Naive thymus-derived CD4-positive, alpha-beta T cell (primary cell): ENCODE results near the gene ARHGEF10L. TPM values are rescaled to one million over a fixed set of nuclear protein-coding genes. Genes with fewer than 3 reads are reported as not detected.

Source experiments
- ATAC-seq: fragments of 150-1000 bp; cut with Tn5 transposase; 2 replicates; pipeline ENCODE4 v1.10.0; 2021; ENCODE audit warnings: mild to moderate bottlenecking, moderate library complexity
- CTCF ChIA-PET: fragments of 350-600 bp; sonication (Branson Sonifier 250); formaldehyde crosslinking; loops from one replicate; lab custom pipeline; 2021; ENCODE audit warnings: antibody characterized with exemption; lab: Charles Lee
- POLR2A ChIA-PET: fragments of 350-600 bp; sonication (Branson Sonifier 250); formaldehyde crosslinking; loops from one replicate; lab custom pipeline; 2021; ENCODE audit warnings: antibody characterized with exemption, inconsistent platforms; lab: Charles Lee
- DNase-seq, 9 donors: peaks; one replicate each; pipeline versions ENCODE4 v3.0.0 to v3.0.0-alpha.2; 2020 to 2022; ENCODE audit warnings: mixed read lengths in 1 of 9
- H3K27ac ChIP-seq: one replicate; pipeline ENCODE4 v1.7.0; 2013; ENCODE audit warnings: mild to moderate bottlenecking, low read depth, low read length, moderate library complexity
- H3K27me3 ChIP-seq, 2 donors: one replicate each; pipeline ENCODE4 v1.7.0; 2013; ENCODE audit warnings: low read length in 2 of 2, mild to moderate bottlenecking in 2 of 2, moderate library complexity in 2 of 2; ENCODE audit not compliant: control insufficient read depth in 2 of 2, insufficient read depth in 2 of 2
- H3K36me3 ChIP-seq, 3 experiments: 1 replicate in 2 of 3; 2 replicates in 1 of 3; pipeline ENCODE4 v1.7.0; 2013; ENCODE audit warnings: low read length in 3 of 3, mild to moderate bottlenecking in 3 of 3, moderate library complexity in 1 of 3; ENCODE audit not compliant: insufficient read depth in 3 of 3, control insufficient read depth in 2 of 3
- H3K4me1 ChIP-seq, 2 donors: one replicate each; pipeline ENCODE4 v1.7.0; 2013; ENCODE audit warnings: low read length in 2 of 2, mild to moderate bottlenecking in 2 of 2, moderate library complexity in 1 of 2; ENCODE audit not compliant: control insufficient read depth in 2 of 2, insufficient read depth in 2 of 2
- H3K4me3 ChIP-seq: 2 replicates; pipeline ENCODE4 v1.7.0; 2013; ENCODE audit warnings: mild to moderate bottlenecking, low read length
- H3K9me3 ChIP-seq, 3 experiments: 1 replicate in 2 of 3; 2 replicates in 1 of 3; pipeline ENCODE4 v1.7.0; 2013; ENCODE audit warnings: low read length in 3 of 3; ENCODE audit not compliant: control insufficient read depth in 2 of 3
- H3K27ac Mint-ChIP-seq, 9 donors: one replicate each; pipeline ENCODE4 v1.8.0; 2020 to 2022; ENCODE audit warnings: mixed read lengths in 9 of 9, mild to moderate bottlenecking in 8 of 9, moderate library complexity in 5 of 9, inconsistent platforms in 2 of 9
- H3K27me3 Mint-ChIP-seq, 5 donors: one replicate each; pipeline ENCODE4 v1.8.0; 2021 to 2022; ENCODE audit warnings: mixed read lengths in 5 of 5, mild to moderate bottlenecking in 1 of 5
- H3K36me3 Mint-ChIP-seq, 5 donors: one replicate each; pipeline ENCODE4 v1.8.0; 2020 to 2022; ENCODE audit warnings: mixed read lengths in 5 of 5, mild to moderate bottlenecking in 3 of 5, inconsistent platforms in 1 of 5
- H3K4me1 Mint-ChIP-seq, 7 donors: one replicate each; pipeline ENCODE4 v1.8.0; 2020 to 2022; ENCODE audit warnings: mixed read lengths in 7 of 7, mild to moderate bottlenecking in 3 of 7, inconsistent platforms in 1 of 7
- H3K4me3 Mint-ChIP-seq, 10 donors: one replicate each; pipeline ENCODE4 v1.8.0; 2020 to 2022; ENCODE audit warnings: mild to moderate bottlenecking in 10 of 10, mixed read lengths in 10 of 10, moderate library complexity in 6 of 10, inconsistent platforms in 2 of 10
- H3K9me3 Mint-ChIP-seq, 11 donors: one replicate each; pipeline ENCODE4 v1.8.0; 2020 to 2022; ENCODE audit warnings: mixed read lengths in 11 of 11, mild to moderate bottlenecking in 4 of 11, inconsistent platforms in 1 of 11, moderate library complexity in 1 of 11
- intact Hi-C, 2 donors: fragments of 100-400 bp; cut with micrococcal nuclease; formaldehyde crosslinking; loops; one replicate each; pipeline ENCODE4 v1.15.1; 2023
- polyA plus RNA-seq, 2 donors: library from polyadenylated mRNA; unstranded; fragments of 300-500 nt; fragmentation: Illumina TruSeq; gene quantifications; one replicate each; pipeline ENCODE4 v1.2.3, GENCODE V29; 2021
- total RNA-seq, 6 experiments: library from RNA in 5 of 6; stranded (reverse) in 5 of 6; gene quantifications; 1 replicate in 5 of 6; 2 replicates in 1 of 6; pipeline ENCODE4 v1.2.3 and lab custom pipeline; 2021 to 2026

The ARHGEF10L gene
- total and polyA plus RNA-seq, 7 experiments from 2014 or later: 0.59 to 19.7 (median 0.84) TPM; not detected in 3

DNA sequence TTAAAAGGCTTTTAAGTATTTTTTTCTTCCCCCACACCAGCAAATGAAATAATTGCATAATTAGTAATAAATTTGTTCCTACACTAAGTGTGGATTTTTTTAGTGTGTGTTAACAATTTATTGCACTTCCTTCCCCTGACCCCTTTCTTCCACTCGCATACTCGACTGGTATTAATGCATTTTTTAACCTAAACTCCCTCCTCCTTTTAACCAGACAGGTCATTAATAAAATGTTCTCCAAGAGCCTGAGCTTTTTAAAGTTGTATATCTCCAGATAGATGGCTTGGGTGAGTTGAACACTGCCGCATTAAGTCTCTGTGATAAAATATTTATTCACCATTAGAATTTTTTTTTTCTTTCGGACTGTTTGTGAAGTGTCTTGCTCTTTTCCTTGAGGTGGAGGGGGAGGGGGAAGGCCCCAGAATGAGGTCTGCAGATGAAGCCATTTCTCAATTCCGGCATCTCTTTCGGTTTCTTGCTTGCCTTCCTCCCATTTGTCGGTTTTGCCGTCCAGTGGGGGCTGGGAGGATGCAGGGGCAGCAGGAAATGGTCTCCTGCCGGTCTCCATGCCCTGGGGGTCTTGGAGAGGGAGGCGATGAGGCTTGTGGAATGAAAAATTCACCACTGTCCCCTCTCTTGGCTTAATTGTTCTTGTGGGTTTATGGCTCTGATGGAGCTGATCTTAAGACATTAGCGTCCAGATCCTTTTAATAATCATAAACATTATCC lies 151.6 kb downstream of the ARHGEF10L start:
- Histone ChIP-seq H3K9me3 (no peaks in the 10 kb centered on the region), H3K27me3 (no peaks in the 10 kb centered on the region), H3K36me3 (no peaks in the 10 kb centered on the region), H3K4me1 (no peaks in the 10 kb centered on the region), H3K27ac (no peak overlapping the region), H3K4me3 (no peak overlapping the region)
- H3K27me3 Mint-ChIP-seq: peaks cover 0 to 25% (median 8%) of the 10 kb centered on the region in 5 donors
- POLR2A ChIA-PET: no interaction called here
- no peak overlapping the region for H3K4me3 Mint-ChIP-seq
- intact Hi-C loops: no loop called here
- H3K36me3 Mint-ChIP-seq: no peaks in the 10 kb centered on the region
- DNase-seq (no peak), ATAC-seq (no peak)
- H3K9me3 Mint-ChIP-seq: peaks cover 0 to 3% (median 0%) of the 10 kb centered on the region in 11 donors
- no peak overlapping the region for H3K27ac Mint-ChIP-seq
- CTCF ChIA-PET: no interaction called here
- peaks cover 0 to 3% (median 0%) of the 10 kb centered on the region in 7 donors for H3K4me1 Mint-ChIP-seq

- H3K4me1 ChIP-seq: no peaks in the 10 kb centered on the region
- ChIA-PET CTCF (no interaction called here), POLR2A (no interaction called here)
- Mint-ChIP-seq H3K27ac (no peak overlapping the region), H3K36me3 (no peaks in the 10 kb centered on the region), H3K4me1 (peaks cover 0 to 5% (median 0%) of the 10 kb centered on the region in 7 donors), H3K9me3 (peaks cover 0 to 3% (median 0%) of the 10 kb centered on the region in 11 donors), H3K27me3 (peaks cover 0 to 30% (median 8%) of the 10 kb centered on the region in 5 donors), H3K4me3 (no peak overlapping the region)
- intact Hi-C loops: no loop called here
- H3K36me3 ChIP-seq: no peaks in the 10 kb centered on the region
- H3K4me3 ChIP-seq: no peak overlapping the region
- no peak for DNase-seq
- H3K9me3 ChIP-seq: no peaks in the 10 kb centered on the region
- no peaks in the 10 kb centered on the region for H3K27me3 ChIP-seq
- no peak overlapping the region for H3K27ac ChIP-seq
- no peak for ATAC-seq
These were observed 153.1 kb downstream of the ARHGEF10L start for GRCh38 chr1:17692645-17693044.

DNA sequence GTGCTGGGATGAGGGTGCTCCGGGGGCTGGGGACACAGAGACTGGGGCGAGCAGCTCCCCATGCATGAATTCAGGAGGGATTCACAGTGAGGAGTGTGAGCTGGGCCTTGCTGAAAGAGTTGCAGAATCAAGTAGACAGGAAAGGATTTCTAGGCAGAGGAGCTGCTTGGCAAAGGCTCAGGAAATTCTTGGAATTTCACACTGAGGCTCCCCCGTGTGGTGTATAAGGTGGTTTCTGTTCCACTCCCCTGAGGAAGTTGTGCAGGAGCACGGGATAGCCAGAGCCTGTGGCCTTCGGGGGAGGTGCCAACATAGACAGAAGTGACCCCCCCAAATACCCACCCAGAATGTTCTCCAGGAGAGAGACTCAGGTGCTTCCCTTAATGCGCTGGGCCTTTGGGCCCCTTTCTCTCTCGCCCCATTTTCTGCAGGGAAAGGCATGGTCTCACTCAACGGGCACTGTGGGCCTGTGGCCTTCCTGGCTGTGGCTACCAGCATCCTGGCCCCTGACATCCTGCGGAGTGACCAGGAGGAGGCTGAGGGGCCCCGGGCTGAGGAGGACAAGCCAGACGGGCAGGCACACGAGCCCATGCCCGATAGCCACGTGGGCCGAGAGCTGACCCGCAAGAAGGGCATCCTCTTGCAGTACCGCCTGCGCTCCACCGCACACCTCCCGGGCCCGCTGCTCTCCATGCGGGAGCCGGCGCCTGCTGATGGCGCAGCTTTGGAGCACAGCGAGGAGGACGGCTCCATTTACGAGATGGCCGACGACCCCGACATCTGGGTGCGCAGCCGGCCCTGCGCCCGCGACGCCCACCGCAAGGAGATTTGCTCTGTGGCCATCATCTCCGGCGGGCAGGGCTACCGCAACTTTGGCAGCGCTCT lies 157.2 kb downstream of the ARHGEF10L start:
- ChIA-PET CTCF (no interaction called here), POLR2A (no interaction called here)
- Mint-ChIP-seq H3K4me3 (no peak overlapping the region), H3K4me1 (peaks cover 0 to 5% (median 0%) of the 10 kb centered on the region in 7 donors), H3K27ac (no peak overlapping the region), H3K36me3 (no peaks in the 10 kb centered on the region), H3K9me3 (peaks cover 0 to 2% (median 0%) of the 10 kb centered on the region in 11 donors), H3K27me3 (peaks cover 0 to 40% (median 13%) of the 10 kb centered on the region in 5 donors)
- DNase-seq (no peak), ATAC-seq (no peak)
- intact Hi-C loops: no loop called here
- no peaks in the 10 kb centered on the region for H3K9me3 ChIP-seq
- no peak overlapping the region for H3K4me3 ChIP-seq
- no peaks in the 10 kb centered on the region for H3K36me3 ChIP-seq
- no peak overlapping the region for H3K27ac ChIP-seq
- no peaks in the 10 kb centered on the region for H3K4me1 ChIP-seq
- H3K27me3 ChIP-seq: no peaks in the 10 kb centered on the region

DNA sequence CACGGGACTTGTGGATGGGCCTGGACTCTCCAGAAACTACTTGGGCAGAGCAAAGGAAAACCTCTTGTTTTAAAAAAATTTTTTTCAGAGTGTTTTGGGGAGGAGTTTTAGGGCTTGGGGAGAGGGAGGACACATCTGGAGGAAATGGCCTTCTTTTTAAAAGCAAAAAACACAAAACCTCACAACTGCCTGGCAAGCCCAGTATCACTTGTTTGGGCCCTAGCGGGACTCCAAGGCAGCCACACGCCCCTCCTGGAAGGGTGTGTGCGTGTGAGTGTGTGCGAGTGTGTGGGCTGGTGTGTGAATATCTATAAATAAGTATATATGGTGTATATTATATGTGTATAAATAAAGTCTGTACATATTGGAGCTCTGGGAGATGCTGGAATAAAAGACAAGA lies 158.0 kb downstream of the ARHGEF10L start:
- H3K4me1 ChIP-seq: no peaks in the 10 kb centered on the region
- no peak overlapping the region for H3K4me3 Mint-ChIP-seq
- no peak overlapping the region for H3K27ac Mint-ChIP-seq
- intact Hi-C loops: no loop called here
- ChIA-PET CTCF (no interaction called here), POLR2A (no interaction called here)
- H3K27me3 ChIP-seq: no peaks in the 10 kb centered on the region
- no peaks in the 10 kb centered on the region for H3K36me3 ChIP-seq
- H3K27ac ChIP-seq: no peak overlapping the region
- H3K9me3 ChIP-seq: no peaks in the 10 kb centered on the region
- H3K9me3 Mint-ChIP-seq: peaks cover 0 to 2% (median 0%) of the 10 kb centered on the region in 11 donors
- peaks cover 0 to 4% (median 0%) of the 10 kb centered on the region in 7 donors for H3K4me1 Mint-ChIP-seq
- no peak for DNase-seq
- peaks cover 0 to 40% (median 13%) of the 10 kb centered on the region in 5 donors for H3K27me3 Mint-ChIP-seq
- no peak for ATAC-seq
- H3K36me3 Mint-ChIP-seq: no peaks in the 10 kb centered on the region
- H3K4me3 ChIP-seq: no peak overlapping the region

DNA sequence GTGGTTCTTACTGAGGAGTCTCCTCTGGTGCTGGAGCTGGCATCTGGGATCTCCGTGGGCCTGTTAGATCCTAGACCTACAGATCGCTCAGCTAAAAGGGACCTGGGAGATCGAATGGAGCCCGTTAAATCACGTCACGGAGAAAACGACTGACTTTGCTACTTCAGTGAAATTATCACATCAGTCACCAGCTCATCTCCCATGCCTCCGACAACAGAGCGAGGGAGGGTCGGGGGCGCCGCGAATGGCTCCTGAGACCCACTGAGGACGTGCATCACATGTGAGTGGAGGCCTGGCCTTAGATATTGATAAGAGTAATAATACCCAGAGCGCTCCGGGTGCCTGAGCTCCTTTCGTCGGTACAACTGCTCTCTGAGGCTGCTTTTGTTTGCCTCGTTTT lies 160.1 kb downstream of the ARHGEF10L start:
- Histone ChIP-seq H3K4me1 (no peaks in the 10 kb centered on the region), H3K4me3 (no peak overlapping the region), H3K27ac (no peak overlapping the region), H3K9me3 (no peaks in the 10 kb centered on the region), H3K27me3 (no peaks in the 10 kb centered on the region), H3K36me3 (no peaks in the 10 kb centered on the region)
- no peak overlapping the region for H3K27ac Mint-ChIP-seq
- H3K27me3 Mint-ChIP-seq: peaks cover 0 to 28% (median 5%) of the 10 kb centered on the region in 5 donors
- intact Hi-C loops: no loop called here
- ATAC-seq (no peak), DNase-seq (no peak)
- H3K9me3 Mint-ChIP-seq: no peaks in the 10 kb centered on the region
- H3K36me3 Mint-ChIP-seq: no peaks in the 10 kb centered on the region
- peaks cover 0 to 4% (median 0%) of the 10 kb centered on the region in 7 donors for H3K4me1 Mint-ChIP-seq
- ChIA-PET CTCF (no interaction called here), POLR2A (no interaction called here)
- no peak overlapping the region for H3K4me3 Mint-ChIP-seq

GRCh38 chr1:17700945-17701810 lies 161.7 kb downstream of the ARHGEF10L start:
- H3K9me3 ChIP-seq: no peaks in the 10 kb centered on the region
- H3K27me3 Mint-ChIP-seq: peaks cover 0 to 17% (median 5%) of the 10 kb centered on the region in 5 donors
- H3K36me3 Mint-ChIP-seq: no peaks in the 10 kb centered on the region
- H3K4me1 Mint-ChIP-seq: peaks cover 0 to 4% (median 0%) of the 10 kb centered on the region in 7 donors
- no peaks in the 10 kb centered on the region for H3K27me3 ChIP-seq
- ATAC-seq: no peak
- no peaks in the 10 kb centered on the region for H3K4me1 ChIP-seq
- no peak overlapping the region for H3K4me3 ChIP-seq
- DNase-seq: no peak
- no peaks in the 10 kb centered on the region for H3K36me3 ChIP-seq
- intact Hi-C loops: no loop called here
- H3K27ac Mint-ChIP-seq: no peak overlapping the region
- CTCF ChIA-PET: no interaction called here
- no peak overlapping the region for H3K27ac ChIP-seq
- POLR2A ChIA-PET: no interaction called here
- H3K9me3 Mint-ChIP-seq: no peaks in the 10 kb centered on the region
- no peak overlapping the region for H3K4me3 Mint-ChIP-seq
